Loucy (cell line): Measurements from ENCODE around the gene METTL21A.
A peak's percentile ranks its signal among the peaks of the same experiment; 100 is the strongest.

ENCODE experiments used
- H2AFZ ChIP-seq: fragments of 200-600 bp; sonication (generic); 2 replicates; pipeline ENCODE4 v1.6.0; 2016; ENCODE audit warnings: antibody characterized with exemption, mild to moderate bottlenecking, low read length, moderate library complexity
- H3F3A ChIP-seq: fragments of 200-600 bp; 2 replicates; pipeline ENCODE4 v1.6.0; 2016; ENCODE audit warnings: antibody characterized with exemption, low read depth, mild to moderate bottlenecking
- H3K27me3 ChIP-seq: fragments of 200-600 bp; sonication (generic); 2 replicates; pipeline ENCODE4 v1.6.1; 2014; ENCODE audit warnings: low read length, mild to moderate bottlenecking; ENCODE audit not compliant: insufficient read depth, poor library complexity, severe bottlenecking
- H3K36me3 ChIP-seq: fragments of 200-600 bp; sonication (generic); 2 replicates; pipeline ENCODE4 v1.6.1; 2016; ENCODE audit warnings: low read length; ENCODE audit not compliant: insufficient read depth
- H3K4me1 ChIP-seq: fragments of 200-600 bp; sonication (generic); 2 replicates; pipeline ENCODE4 v1.5.1; 2014; ENCODE audit warnings: low read length, mild to moderate bottlenecking; ENCODE audit not compliant: insufficient read depth, poor library complexity, severe bottlenecking
- H3K4me2 ChIP-seq: fragments of 200-600 bp; sonication (generic); 2 replicates; pipeline ENCODE4 v1.6.0; 2014; ENCODE audit warnings: antibody characterized with exemption, low read length, low read depth, mild to moderate bottlenecking; ENCODE audit not compliant: poor library complexity, severe bottlenecking
- H3K4me3 ChIP-seq: fragments of 200-600 bp; sonication (generic); 2 replicates; pipeline ENCODE4 v1.5.1; 2014; ENCODE audit warnings: low read length, mild to moderate bottlenecking, mixed read lengths; ENCODE audit not compliant: poor library complexity, severe bottlenecking
- H3K79me2 ChIP-seq: fragments of 200-600 bp; sonication (generic); 2 replicates; pipeline ENCODE4 v1.6.1; 2014; ENCODE audit warnings: low read length; ENCODE audit not compliant: insufficient read depth
- H3K9ac ChIP-seq: fragments of 200-600 bp; sonication (generic); 2 replicates; pipeline ENCODE4 v1.6.0; 2014; ENCODE audit warnings: mild to moderate bottlenecking, low read depth, low read length, moderate library complexity; ENCODE audit not compliant: poor library complexity, severe bottlenecking
- H3K9me2 ChIP-seq: fragments of 200-600 bp; sonication (generic); replicated peaks from 2 replicates; pipeline ENCODE4 v1.6.1; 2016; ENCODE audit warnings: low read depth, low read length, mixed read lengths
- H3K9me3 ChIP-seq: fragments of 200-600 bp; sonication (generic); 2 replicates; pipeline ENCODE4 v1.6.1; 2014; ENCODE audit warnings: mild to moderate bottlenecking, antibody characterized with exemption, low read length, low read depth; ENCODE audit not compliant: insufficient read depth
- H4K20me1 ChIP-seq: fragments of 200-600 bp; sonication (generic); 2 replicates; pipeline ENCODE4 v1.6.0; 2014; ENCODE audit warnings: antibody characterized with exemption, low read length, mild to moderate bottlenecking; ENCODE audit not compliant: insufficient read depth, poor library complexity, severe bottlenecking
- EZH2phosphoT487 ChIP-seq: fragments of 200-600 bp; IDR thresholded peaks from 2 replicates; pipeline ENCODE4 v1.6.1; 2018; ENCODE audit warnings: antibody characterized with exemption, mild to moderate bottlenecking, moderate library complexity, borderline replicate concordance
- TF ChIP-seq, protein P1 (sequence below): fragments of 200-600 bp; sonication (generic); conservative IDR thresholded peaks from 2 replicates; pipeline ENCODE4 v1.5.1; 2014; ENCODE audit warnings: mild to moderate bottlenecking, antibody characterized with exemption, low read length

The METTL21A gene

DNA sequence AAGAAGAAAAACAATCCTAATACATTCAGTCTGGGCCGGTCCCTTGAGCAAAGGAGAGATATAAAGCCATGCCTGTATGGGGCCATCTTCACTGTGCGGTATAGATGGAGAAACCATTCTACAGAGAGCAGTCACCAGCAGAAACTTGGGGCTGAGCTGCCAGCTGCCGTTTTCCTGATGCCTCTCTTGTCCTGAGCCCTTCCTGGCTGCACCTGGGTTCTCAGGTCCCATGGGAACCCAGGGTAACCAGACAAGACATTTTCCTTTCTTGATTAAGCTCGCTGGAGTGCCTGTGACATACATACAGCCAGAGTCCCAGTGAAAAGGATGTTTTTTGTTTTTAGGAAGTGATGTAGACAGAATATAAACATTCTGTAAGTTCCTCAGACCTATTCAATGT, 5.3 kb upstream of the METTL21A start:
- no peak overlapping the region for H3K4me2 ChIP-seq
- H2AFZ ChIP-seq: no peak overlapping the region
- H3K4me1 ChIP-seq: peaks cover 12% of the 10 kb centered on the region
- no peaks in the 10 kb centered on the region for H3K9me3 ChIP-seq
- TF ChIP-seq, protein P1, sequence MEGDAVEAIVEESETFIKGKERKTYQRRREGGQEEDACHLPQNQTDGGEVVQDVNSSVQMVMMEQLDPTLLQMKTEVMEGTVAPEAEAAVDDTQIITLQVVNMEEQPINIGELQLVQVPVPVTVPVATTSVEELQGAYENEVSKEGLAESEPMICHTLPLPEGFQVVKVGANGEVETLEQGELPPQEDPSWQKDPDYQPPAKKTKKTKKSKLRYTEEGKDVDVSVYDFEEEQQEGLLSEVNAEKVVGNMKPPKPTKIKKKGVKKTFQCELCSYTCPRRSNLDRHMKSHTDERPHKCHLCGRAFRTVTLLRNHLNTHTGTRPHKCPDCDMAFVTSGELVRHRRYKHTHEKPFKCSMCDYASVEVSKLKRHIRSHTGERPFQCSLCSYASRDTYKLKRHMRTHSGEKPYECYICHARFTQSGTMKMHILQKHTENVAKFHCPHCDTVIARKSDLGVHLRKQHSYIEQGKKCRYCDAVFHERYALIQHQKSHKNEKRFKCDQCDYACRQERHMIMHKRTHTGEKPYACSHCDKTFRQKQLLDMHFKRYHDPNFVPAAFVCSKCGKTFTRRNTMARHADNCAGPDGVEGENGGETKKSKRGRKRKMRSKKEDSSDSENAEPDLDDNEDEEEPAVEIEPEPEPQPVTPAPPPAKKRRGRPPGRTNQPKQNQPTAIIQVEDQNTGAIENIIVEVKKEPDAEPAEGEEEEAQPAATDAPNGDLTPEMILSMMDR: no peak
- TF ChIP-seq EZH2phosphoT487: no peak
- no peak overlapping the region for H3K4me3 ChIP-seq
- no peaks in the 10 kb centered on the region for H3K36me3 ChIP-seq
- no peaks in the 10 kb centered on the region for H3K27me3 ChIP-seq
- H3K9ac ChIP-seq: no peak overlapping the region
- H3K9me2 ChIP-seq: no peaks in the 10 kb centered on the region
- no peaks in the 10 kb centered on the region for H3K79me2 ChIP-seq
- no peaks in the 10 kb centered on the region for H4K20me1 ChIP-seq
- peaks cover 5% of the 10 kb centered on the region; the same call in 1 of the 2 replicates for H3F3A ChIP-seq

DNA sequence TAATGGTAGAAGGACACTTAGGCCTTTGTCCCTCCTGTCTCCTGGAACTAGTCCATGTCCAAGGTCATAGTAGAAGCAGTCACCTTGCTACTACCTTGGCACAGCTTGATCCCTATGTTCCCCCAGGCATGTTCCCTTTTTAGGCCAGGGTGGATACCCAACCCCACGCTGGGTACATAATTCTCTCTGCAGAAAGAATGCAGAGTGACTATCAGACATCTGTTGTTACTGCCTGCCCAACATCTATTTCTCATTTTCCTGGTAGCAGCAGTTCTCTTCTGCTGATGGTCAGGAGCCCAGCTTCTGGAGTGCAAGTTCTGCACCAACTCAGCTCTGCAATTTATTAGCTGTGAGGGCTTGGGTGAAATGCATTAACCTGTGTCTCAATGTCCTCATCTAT, 4.4 kb upstream of the METTL21A start:
- Histone ChIP-seq H3K4me1 (peaks cover 12% of the 10 kb centered on the region), H3K9me3 (no peaks in the 10 kb centered on the region), H3F3A (peaks cover 7% of the 10 kb centered on the region; the same call in 1 of the 2 replicates), H3K9me2 (no peaks in the 10 kb centered on the region), H3K79me2 (no peaks in the 10 kb centered on the region), H3K4me2 (no peak overlapping the region), H3K36me3 (no peaks in the 10 kb centered on the region), H4K20me1 (no peaks in the 10 kb centered on the region), H2AFZ (no peak overlapping the region), H3K4me3 (no peak overlapping the region), H3K9ac (no peak overlapping the region), H3K27me3 (no peaks in the 10 kb centered on the region)
- TF ChIP-seq, protein P1: no peak
- no peak for TF ChIP-seq EZH2phosphoT487

- peak overlapping the region; percentile 89 for H3K4me3 ChIP-seq
- H3K9ac ChIP-seq: peak overlapping the region; percentile 95
- 0 out of 2 replicates have a peak, but pooled peaks cover 4% of the 10 kb centered on the region for H3K36me3 ChIP-seq
- H3K9me2 ChIP-seq: no peaks in the 10 kb centered on the region
- H3K9me3 ChIP-seq: no peaks in the 10 kb centered on the region
- H3K79me2 ChIP-seq: peaks cover 42% of the 10 kb centered on the region
- H3K4me2 ChIP-seq: peak overlapping the region; percentile 77
- H3K4me1 ChIP-seq: peaks cover 43% of the 10 kb centered on the region
- no peaks in the 10 kb centered on the region for H3K27me3 ChIP-seq
- peak overlapping the region; percentile 77 for H2AFZ ChIP-seq
- TF ChIP-seq, protein P1: no peak
- peaks cover 5% of the 10 kb centered on the region for H4K20me1 ChIP-seq
- peaks cover 7% of the 10 kb centered on the region; the same call in 1 of the 2 replicates for H3F3A ChIP-seq
Observed at GRCh38 chr2:207624185-207625013, 795 bp downstream of the METTL21A start.
